Heart right ventricle (tissue), 16 donors: Measurements from ENCODE around the gene NTRK2. TPM values are rescaled to one million over a fixed set of nuclear protein-coding genes. Genes with fewer than 3 reads are reported as not detected.

Source experiments
- ATAC-seq, 8 donors: fragments of 200-7000 bp; cut with Tn5 transposase; one replicate each; pipeline ENCODE4 v1.9.1; 2020; ENCODE audit warnings: mild to moderate bottlenecking in 8 of 8, moderate library complexity in 8 of 8, moderate number of reproducible peaks in 1 of 8
- DNase-seq, 2 donors: peaks; one replicate each; pipeline ENCODE4 v3.0.0-alpha.2; 2020
- H3K27ac ChIP-seq, 10 donors: fragments of 200-600 bp; sonication (generic) in 2 of 10; one replicate each; pipeline versions ENCODE4 v1.5.0 to v1.8.0; 2020 to 2022; ENCODE audit warnings: mild to moderate bottlenecking in 3 of 10
- H3K27me3 ChIP-seq, 7 donors: fragments of 200-600 bp; one replicate each; pipeline ENCODE4 v1.8.0; 2021 to 2022; ENCODE audit warnings: mild to moderate bottlenecking in 2 of 7
- H3K36me3 ChIP-seq, 9 donors: fragments of 200-600 bp; sonication (generic) in 1 of 9; one replicate each; pipeline versions ENCODE4 v1.5.0 to v1.8.0; 2020 to 2022; ENCODE audit warnings: mild to moderate bottlenecking in 2 of 9
- H3K4me1 ChIP-seq, 9 donors: fragments of 200-600 bp; sonication (generic) in 1 of 9; one replicate each; pipeline versions ENCODE4 v1.5.0 to v1.8.0; 2020 to 2022; ENCODE audit warnings: mild to moderate bottlenecking in 4 of 9
- H3K4me3 ChIP-seq, 10 donors: fragments of 200-600 bp; sonication (generic) in 2 of 10; one replicate each; pipeline versions ENCODE4 v1.5.0 to v1.8.0; 2020 to 2022; ENCODE audit warnings: mild to moderate bottlenecking in 7 of 10, moderate library complexity in 2 of 10
- H3K9me3 ChIP-seq, 11 donors: fragments of 200-600 bp in 10 of 11; sonication (generic) in 2 of 11; one replicate each; pipeline versions ENCODE4 v1.5.0 to v1.8.0; 2013 to 2022; ENCODE audit warnings: mild to moderate bottlenecking in 2 of 11, control low read depth in 1 of 11, moderate library complexity in 1 of 11
- CTCF ChIP-seq, 9 donors: fragments of 200-600 bp; sonication (generic) in 2 of 9; IDR thresholded peaks; one replicate each; pipeline versions ENCODE4 v1.5.0 to v1.8.0; 2021 to 2022; ENCODE audit warnings: antibody characterized with exemption in 9 of 9, mild to moderate bottlenecking in 5 of 9, moderate library complexity in 1 of 9
- WGBS, 2 donors: extraction: QIAGEN DNeasy Blood & Tissue Kit; methylation state at CpG; one replicate each; pipeline ENCODE4 v1.1.7; 2013; ENCODE audit warnings: inconsistent platforms in 1 of 2; 5-methylcytosine and 5-hydroxymethylcytosine counted together
- intact Hi-C, 10 donors: fragments of 100-400 bp; cut with DNase I; formaldehyde crosslinking; loops; one replicate each; pipeline versions ENCODE4 v1.11.1 to v1.14.2; 2022
- polyA plus RNA-seq, 2 donors: library from polyadenylated mRNA; stranded (reverse); fragments of 200-250 nt; gene quantifications; one replicate each; pipeline ENCODE4 v1.2.3, GENCODE V29; 2013
- total RNA-seq, 10 donors: library from RNA; stranded (reverse); fragmentation: NEBNext Ultra II Directional in 3 of 10; extraction: Animal tissue kit (Norgen Biotek cat#: 25700) in 3 of 10; gene quantifications; one replicate each; pipeline versions ENCODE4 v1.2.1 to v1.2.4, GENCODE V29; 2021 to 2023
- donor health status: Arrhythmogenic right ventricular cardiomyopathy.
- donor health status: ischemic (EF 13 %, LVEDD 7.1; RV severe dilation, severe dysfunction).
- donor health status: healthy with polysubstance abuse.
- donor health status: DM: no; HTN: yes; CAD: no.
- donor health status: DM: no; HTN: no; CAD: no.
- donor health status: ischemic (EF 25% LVEDD 6.9; RV normal size, moderate dysfunction).
- donor health status: ischemic (EF 25% LVEDD 5.7; RV mildly dilated, moderate dysfunction).
- donor health status: healthy.
- donor health status: DM: yes; HTN: yes; CAD: no.
- donor health status: Ischemic cardiomyopathy.
- donor health status: ischemic (EF 35%, LVEDD 5.7; RV mildly dilated, moderate dysfunction).
- donor health status: nonischemic (EF 11% LVEDD 7.7; RV severe dilation, severe dysfunction).
- donor health status: DM: yes; HTN: yes; CAD: no.
- donor health status: PGD.
- donor health status: ischemic (EF 29% LVEDD 5.4; RV normal size, mild dysfunction).
- donor health status: nonischemic (EF 23%, LVEDD 6.1; RV moderate dilation, normal function).

The NTRK2 gene
- total and polyA plus RNA-seq, 12 donors, result 1.8 to 7.7 (median 3.0) TPM

- TF ChIP-seq CTCF (IDR thresholded peaks at IDR 0.05), result no peak
- H3K4me1 ChIP-seq, result no peaks in the 10 kb centered on the region
- no peak overlapping the region for H3K4me3 ChIP-seq
- H3K27me3 ChIP-seq, result no peaks in the 10 kb centered on the region
- no peaks in the 10 kb centered on the region for H3K36me3 ChIP-seq
- no peaks in the 10 kb centered on the region for H3K9me3 ChIP-seq
- no peak overlapping the region for H3K27ac ChIP-seq
- peak in 1 of 8 donors; percentile 62 for ATAC-seq
- no peak for DNase-seq
- intact Hi-C loops, result no loop called here
- WGBS, 2 donors, result 64 to 66% methylated on average over 7 of the region's 7 CpGs
Observed at GRCh38 chr9:84917366-84918070, 248.0 kb downstream of the NTRK2 start.

- Histone ChIP-seq H3K4me3 (no peak overlapping the region), H3K27me3 (no peaks in the 10 kb centered on the region), H3K36me3 (no peaks in the 10 kb centered on the region), H3K27ac (no peak overlapping the region), H3K4me1 (no peaks in the 10 kb centered on the region), H3K9me3 (no peaks in the 10 kb centered on the region)
- DNase-seq, result no peak
- ATAC-seq, result no peak
- intact Hi-C loops, result no loop called here
- WGBS, 2 donors, result 92 to 97% methylated on average over 3 of the region's 3 CpGs
- TF ChIP-seq CTCF (IDR thresholded peaks at IDR 0.05), result no peak
Observed at GRCh38 chr9:84919440-84919839, 249.9 kb downstream of the NTRK2 start.

- DNase-seq (no peak), ATAC-seq (peak in 1 of 8 donors; percentile 29)
- H3K4me1 ChIP-seq, result no peaks in the 10 kb centered on the region
- intact Hi-C loops, result no loop called here
- TF ChIP-seq CTCF (IDR thresholded peaks at IDR 0.05), result no peak
- H3K36me3 ChIP-seq, result no peaks in the 10 kb centered on the region
- no peak overlapping the region for H3K4me3 ChIP-seq
- H3K9me3 ChIP-seq, result no peaks in the 10 kb centered on the region
- no peak overlapping the region for H3K27ac ChIP-seq
- no peaks in the 10 kb centered on the region for H3K27me3 ChIP-seq
Observed at GRCh38 chr9:84921175-84921574, 251.6 kb downstream of the NTRK2 start.

GRCh38 chr9:84922051-84922450 lies 252.5 kb downstream of the NTRK2 start:
- WGBS, 2 donors, result 86 to 90% methylated on average over 8 of the region's 8 CpGs
- TF ChIP-seq CTCF (IDR thresholded peaks at IDR 0.05), result no peak
- no peak overlapping the region for H3K27ac ChIP-seq
- DNase-seq, result no peak
- no peaks in the 10 kb centered on the region for H3K9me3 ChIP-seq
- no peak overlapping the region for H3K4me3 ChIP-seq
- no peaks in the 10 kb centered on the region for H3K36me3 ChIP-seq
- H3K27me3 ChIP-seq, result no peaks in the 10 kb centered on the region
- no peaks in the 10 kb centered on the region for H3K4me1 ChIP-seq
- no peak for ATAC-seq
- intact Hi-C loops, result no loop called here
